H9 (cell line): ENCODE measurements around the gene SNTG2. TPM values are rescaled to one million over a fixed set of nuclear protein-coding genes. Genes with fewer than 3 reads are reported as not detected.

ENCODE experiments used
- DNase-seq: peaks from one replicate; pipeline ENCODE4 v3.0.0-alpha.2; 2017
- H2AFZ ChIP-seq: one replicate; pipeline ENCODE4 v1.6.1; 2013; ENCODE audit warnings: mild to moderate bottlenecking, low read length, control low read depth, moderate library complexity
- H2AK5ac ChIP-seq: 2 replicates; pipeline ENCODE4 v1.6.1; 2013; ENCODE audit warnings: low read length, control low read depth, mixed read lengths; ENCODE audit not compliant: insufficient read length
- H2BK120ac ChIP-seq: one replicate; pipeline ENCODE4 v1.6.1; 2013; ENCODE audit warnings: low read depth, mild to moderate bottlenecking, low read length, control low read depth, inconsistent platforms; ENCODE audit not compliant: poor library complexity, severe bottlenecking
- H2BK12ac ChIP-seq: 2 replicates; pipeline ENCODE4 v1.6.1; 2013; ENCODE audit warnings: low read length, control low read depth, mixed read lengths, low read depth; ENCODE audit not compliant: insufficient read length
- H2BK15ac ChIP-seq: 2 replicates; pipeline ENCODE4 v1.6.1; 2013; ENCODE audit warnings: low read depth, low read length, control low read depth
- H2BK20ac ChIP-seq: one replicate; pipeline ENCODE4 v1.6.1; 2013; ENCODE audit warnings: low read depth, mild to moderate bottlenecking, low read length, control low read depth, inconsistent platforms; ENCODE audit not compliant: poor library complexity, severe bottlenecking
- H2BK5ac ChIP-seq: 2 replicates; pipeline ENCODE4 v1.6.1; 2013; ENCODE audit warnings: low read length, control low read depth, mixed read lengths; ENCODE audit not compliant: insufficient read length
- H3K14ac ChIP-seq: 2 replicates; pipeline ENCODE4 v1.6.1; 2013; ENCODE audit warnings: low read length, control low read depth; ENCODE audit not compliant: insufficient read depth
- H3K18ac ChIP-seq: 2 replicates; pipeline ENCODE4 v1.6.1; 2013; ENCODE audit warnings: low read depth, mild to moderate bottlenecking, mixed read lengths, low read length, control low read depth; ENCODE audit not compliant: insufficient read length
- H3K23ac ChIP-seq: 2 replicates; pipeline ENCODE4 v1.6.1; 2013; ENCODE audit warnings: low read length, control low read depth, mixed read lengths, low read depth; ENCODE audit not compliant: insufficient read length
- H3K23me2 ChIP-seq: 2 replicates; pipeline ENCODE4 v1.6.1; 2013; ENCODE audit warnings: low read depth, mild to moderate bottlenecking, mixed read lengths, low read length, control low read depth; ENCODE audit not compliant: insufficient read length, poor library complexity, severe bottlenecking
- H3K27ac ChIP-seq: 2 replicates; pipeline ENCODE4 v1.5.1; 2013; ENCODE audit warnings: low read length, control low read depth, mixed read lengths, low read depth; ENCODE audit not compliant: insufficient read length
- H3K27me3 ChIP-seq: 2 replicates; pipeline ENCODE4 v1.6.1; 2013; ENCODE audit warnings: low read length, control low read depth, inconsistent platforms; ENCODE audit not compliant: insufficient read depth
- H3K4ac ChIP-seq: 2 replicates; pipeline ENCODE4 v1.6.1; 2013; ENCODE audit warnings: low read depth, mild to moderate bottlenecking, control low read depth, inconsistent platforms, low read length, moderate library complexity
- H3K4me1 ChIP-seq: 2 replicates; pipeline ENCODE4 v1.6.1; 2013; ENCODE audit warnings: low read length, control low read depth, inconsistent platforms; ENCODE audit not compliant: insufficient read depth
- H3K4me2 ChIP-seq: 2 replicates; pipeline ENCODE4 v1.6.1; 2013; ENCODE audit warnings: low read length, control low read depth, mixed read lengths; ENCODE audit not compliant: insufficient read length, insufficient read depth
- H3K56ac ChIP-seq: 2 replicates; pipeline ENCODE4 v1.6.1; 2013; ENCODE audit warnings: low read depth, mild to moderate bottlenecking, mixed read lengths, low read length, control low read depth; ENCODE audit not compliant: insufficient read length
- H3K79me1 ChIP-seq: 2 replicates; pipeline ENCODE4 v1.6.1; 2013; ENCODE audit warnings: low read depth, mild to moderate bottlenecking, moderate library complexity, low read length, control low read depth, inconsistent platforms; ENCODE audit not compliant: insufficient read depth, poor library complexity, severe bottlenecking
- H3K79me2 ChIP-seq: 2 replicates; pipeline ENCODE4 v1.6.1; 2013; ENCODE audit warnings: low read length, control low read depth, inconsistent platforms; ENCODE audit not compliant: insufficient read depth
- H3K9ac ChIP-seq: 2 replicates; pipeline ENCODE4 v1.6.1; 2013; ENCODE audit warnings: low read length, control low read depth, mixed read lengths; ENCODE audit not compliant: insufficient read length; ENCODE audit errors: extremely low read depth
- H3K9me3 ChIP-seq: one replicate; pipeline ENCODE4 v1.6.1; 2013; ENCODE audit warnings: low read depth, low read length, inconsistent platforms; ENCODE audit not compliant: control insufficient read depth
- H3T11ph ChIP-seq: one replicate; pipeline ENCODE4 v1.6.1; 2013; ENCODE audit warnings: mild to moderate bottlenecking, low read length, control low read depth, inconsistent platforms
- H4K20me1 ChIP-seq: one replicate; pipeline ENCODE4 v1.6.1; 2013; ENCODE audit not compliant: control insufficient read depth, insufficient read length, insufficient read depth
- H4K5ac ChIP-seq: 2 replicates; pipeline ENCODE4 v1.6.1; 2013; ENCODE audit warnings: low read depth, mild to moderate bottlenecking, mixed read lengths, low read length, control low read depth; ENCODE audit not compliant: insufficient read length
- H4K8ac ChIP-seq: replicated peaks from 2 replicates; pipeline ENCODE4 v1.6.1; 2013; ENCODE audit warnings: low read length, control low read depth, mixed read lengths, low read depth; ENCODE audit not compliant: insufficient read length
- H4K91ac ChIP-seq: 2 replicates; pipeline ENCODE4 v1.6.1; 2013; ENCODE audit warnings: low read depth, mild to moderate bottlenecking, moderate library complexity, mixed read lengths, low read length, control low read depth; ENCODE audit not compliant: insufficient read length
- H3K27ac Mint-ChIP-seq, 3 experiments: 2 replicates in 2 of 3; 3 replicates in 1 of 3; pipeline ENCODE4 v1.8.0; 2020 to 2021; ENCODE audit warnings: mixed read lengths in 3 of 3, mild to moderate bottlenecking in 1 of 3, moderate library complexity in 1 of 3
- H3K27me3 Mint-ChIP-seq: 2 replicates; pipeline ENCODE4 v1.8.0; 2021; ENCODE audit warnings: low read depth, mild to moderate bottlenecking, moderate library complexity, mixed read lengths
- H3K36me3 Mint-ChIP-seq, 3 experiments: 2 replicates in 2 of 3; 3 replicates in 1 of 3; pipeline ENCODE4 v1.8.0; 2020 to 2021; ENCODE audit warnings: low read depth in 3 of 3, mixed read lengths in 3 of 3; ENCODE audit not compliant: insufficient read depth in 1 of 3
- H3K4me1 Mint-ChIP-seq, 2 experiments: 2 replicates each; pipeline ENCODE4 v1.8.0; 2020; ENCODE audit warnings: mixed read lengths in 2 of 2
- H3K4me3 Mint-ChIP-seq, 2 experiments: 2 replicates in 1 of 2; 3 replicates in 1 of 2; pipeline ENCODE4 v1.8.0; 2020 to 2021; ENCODE audit warnings: mild to moderate bottlenecking in 2 of 2, mixed read lengths in 2 of 2, moderate library complexity in 1 of 2
- H3K9me3 Mint-ChIP-seq, 2 experiments: 2 replicates in 1 of 2; 3 replicates in 1 of 2; pipeline ENCODE4 v1.8.0; 2020; ENCODE audit warnings: mild to moderate bottlenecking in 2 of 2, mixed read lengths in 2 of 2, moderate library complexity in 1 of 2
- WGBS: extraction: QIAGEN DNeasy Blood & Tissue Kit; methylation state at CpG from one replicate; pipeline ENCODE4 v1.1.7; 2013; ENCODE audit warnings: missing lambda C conversion rate, low lambda C conversion rate, mixed read lengths; ENCODE audit not compliant: insufficient read length; ENCODE audit errors: extremely low coverage; 5-methylcytosine and 5-hydroxymethylcytosine counted together
- total RNA-seq: library from RNA; stranded (reverse); gene quantifications from 2 replicates; pipeline ENCODE4 v1.2.1, GENCODE V29; 2021
- TF ChIP-seq, protein P1 (sequence below): fragments of 200-600 bp; sonication (generic); conservative IDR thresholded peaks from 3 replicates; pipeline ENCODE4 v1.8.0; 2021; ENCODE audit warnings: antibody characterized with exemption, mild to moderate bottlenecking

SNTG2 gene
- total RNA-seq, 1 experiment from 2014 or later, result 13.2 TPM

DNA sequence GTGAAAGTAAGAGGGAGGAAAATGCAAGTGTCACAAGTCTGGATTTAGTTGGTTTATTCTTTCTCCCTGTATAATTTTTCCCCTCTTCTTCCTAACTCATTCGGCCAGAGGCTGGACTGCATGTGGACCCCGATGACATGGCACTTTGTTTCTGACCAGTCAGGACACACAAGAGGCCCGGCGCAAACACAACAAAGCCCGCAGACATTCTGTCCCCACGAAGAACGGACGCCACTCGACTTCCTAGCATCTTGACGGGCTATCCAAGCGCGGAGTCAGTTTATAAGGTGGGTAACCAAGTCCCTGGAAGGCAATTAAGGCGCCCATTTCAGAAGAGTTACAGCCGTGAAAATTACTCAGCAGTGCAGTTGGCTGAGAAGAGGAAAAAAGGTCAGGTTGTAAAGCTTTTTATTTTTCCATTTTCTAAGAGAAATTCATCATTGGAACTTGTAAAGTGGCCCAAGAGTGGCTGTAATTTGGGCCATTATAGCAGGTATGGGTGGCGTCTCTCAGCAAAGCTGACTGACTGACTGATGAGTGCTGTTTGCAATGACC lies 462.6 kb downstream of the SNTG2 start, which contains the start of gene TPO:
Gene TPO (plus strand): TSS at position 308 of the 555 bp plus-strand sequence. CDS start 946 bp downstream, outside the sequence.
- H3K23me2 ChIP-seq, result no peaks in the 10 kb centered on the region
- H3K14ac ChIP-seq, result no peak within 1 kb of the TSS
- no peaks in the 10 kb centered on the region; the same call in 1 of the 2 replicates for H3K4me1 ChIP-seq
- no peak within 1 kb of the TSS for H3K27ac ChIP-seq
- H3T11ph ChIP-seq, result no peak within 1 kb of the TSS
- H3K23ac ChIP-seq, result no peak within 1 kb of the TSS
- no peak within 1 kb of the TSS for H3K9ac ChIP-seq
- no peak within 1 kb of the TSS for H3K18ac ChIP-seq
- H3K79me2 ChIP-seq, result no peaks in the 10 kb centered on the region
- Mint-ChIP-seq H3K9me3 (no peaks in the 10 kb centered on the region; a peak in 1 of 5 replicates), H3K27ac (no peak within 1 kb of the TSS), H3K4me3 (no peak within 1 kb of the TSS), H3K36me3 (no peaks in the 10 kb centered on the region; a peak in 1 of 7 replicates), H3K27me3 (peaks cover 29% of the 10 kb centered on the region), H3K4me1 (peaks cover 13 to 15% of the 10 kb centered on the region in 2 experiments)
- no peak for DNase-seq
- WGBS, result no CpG with 5 or more reads among the region's 15 CpGs
- TF ChIP-seq, protein P1, sequence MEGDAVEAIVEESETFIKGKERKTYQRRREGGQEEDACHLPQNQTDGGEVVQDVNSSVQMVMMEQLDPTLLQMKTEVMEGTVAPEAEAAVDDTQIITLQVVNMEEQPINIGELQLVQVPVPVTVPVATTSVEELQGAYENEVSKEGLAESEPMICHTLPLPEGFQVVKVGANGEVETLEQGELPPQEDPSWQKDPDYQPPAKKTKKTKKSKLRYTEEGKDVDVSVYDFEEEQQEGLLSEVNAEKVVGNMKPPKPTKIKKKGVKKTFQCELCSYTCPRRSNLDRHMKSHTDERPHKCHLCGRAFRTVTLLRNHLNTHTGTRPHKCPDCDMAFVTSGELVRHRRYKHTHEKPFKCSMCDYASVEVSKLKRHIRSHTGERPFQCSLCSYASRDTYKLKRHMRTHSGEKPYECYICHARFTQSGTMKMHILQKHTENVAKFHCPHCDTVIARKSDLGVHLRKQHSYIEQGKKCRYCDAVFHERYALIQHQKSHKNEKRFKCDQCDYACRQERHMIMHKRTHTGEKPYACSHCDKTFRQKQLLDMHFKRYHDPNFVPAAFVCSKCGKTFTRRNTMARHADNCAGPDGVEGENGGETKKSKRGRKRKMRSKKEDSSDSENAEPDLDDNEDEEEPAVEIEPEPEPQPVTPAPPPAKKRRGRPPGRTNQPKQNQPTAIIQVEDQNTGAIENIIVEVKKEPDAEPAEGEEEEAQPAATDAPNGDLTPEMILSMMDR, result no peak
- H2BK15ac ChIP-seq, result no peak within 1 kb of the TSS
- H2AFZ ChIP-seq, result no peak within 1 kb of the TSS
- no peaks in the 10 kb centered on the region for H4K20me1 ChIP-seq
- H3K79me1 ChIP-seq, result no peaks in the 10 kb centered on the region
- H3K4ac ChIP-seq, result no peak within 1 kb of the TSS
- no peak within 1 kb of the TSS for H2AK5ac ChIP-seq
- H4K8ac ChIP-seq, result no peak within 1 kb of the TSS
- 0 out of 2 replicates have a peak, but pooled peaks cover 2% of the 10 kb centered on the region for H3K27me3 ChIP-seq
- no peak within 1 kb of the TSS for H2BK20ac ChIP-seq
- no peaks in the 10 kb centered on the region for H3K9me3 ChIP-seq
- no peak within 1 kb of the TSS for H2BK120ac ChIP-seq
- H4K5ac ChIP-seq, result no peak within 1 kb of the TSS
- no peak within 1 kb of the TSS for H2BK5ac ChIP-seq
- H2BK12ac ChIP-seq, result no peak within 1 kb of the TSS
- no peak within 1 kb of the TSS for H3K56ac ChIP-seq
- H3K4me2 ChIP-seq, result no peak within 1 kb of the TSS
- H4K91ac ChIP-seq, result no peak within 1 kb of the TSS
